HG03571 (cell line): ENCODE measurements around the gene BRAT1.

Source experiments
- ATAC-seq: cut with Tn5 transposase; IDR thresholded peaks from one replicate; pipeline ENCODE4 v1.9.1; 2021; ENCODE audit not compliant: unreplicated experiment

Gene BRAT1

DNA sequence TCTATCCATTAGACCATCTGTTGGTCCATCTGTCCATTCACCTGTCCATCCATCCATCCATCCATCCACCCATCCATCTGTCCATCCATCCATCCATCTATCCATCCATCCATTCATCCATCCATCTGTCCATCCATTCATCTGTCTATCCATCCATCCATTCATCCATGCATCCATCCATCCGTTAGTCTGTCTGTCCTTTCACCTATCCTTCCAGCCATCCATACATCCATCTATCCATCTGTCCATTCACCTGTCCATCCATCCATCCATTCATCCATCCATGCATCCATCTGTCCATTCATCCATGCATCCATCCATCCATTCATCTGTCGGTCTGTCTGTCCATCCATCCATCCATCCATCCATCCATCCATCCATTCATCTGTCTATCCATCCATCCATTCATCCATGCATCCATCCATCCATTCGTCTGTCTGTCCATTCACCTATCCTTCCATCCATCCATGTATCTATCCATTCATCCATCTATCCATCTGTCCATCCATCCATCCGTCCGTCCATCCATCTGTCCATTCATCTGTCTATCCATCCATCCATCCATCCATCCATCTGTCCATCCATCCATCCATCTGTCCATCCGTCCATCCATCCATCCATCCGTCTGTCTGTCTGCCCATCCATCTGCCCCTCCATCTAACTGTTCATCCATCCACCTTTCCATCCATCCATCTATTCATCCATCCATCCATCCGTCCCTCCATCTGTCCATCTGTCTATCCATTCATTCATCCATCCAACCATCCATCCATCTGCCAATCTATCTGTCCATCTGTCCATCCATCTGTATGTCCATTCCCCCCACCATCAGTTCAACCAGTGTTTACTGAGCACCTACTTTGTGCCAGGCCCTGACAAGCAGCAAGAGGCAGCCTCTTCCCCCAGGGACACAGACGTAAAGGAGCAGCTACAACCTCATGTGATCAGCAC lies 40.6 kb downstream of the BRAT1 start:
- ATAC-seq: no peak

- ATAC-seq: no peak
These were observed 41.6 kb downstream of the BRAT1 start for GRCh38 chr7:2513702-2514101.

GRCh38 chr7:2512713-2513112 lies 42.6 kb downstream of the BRAT1 start:
- ATAC-seq: no peak

DNA sequence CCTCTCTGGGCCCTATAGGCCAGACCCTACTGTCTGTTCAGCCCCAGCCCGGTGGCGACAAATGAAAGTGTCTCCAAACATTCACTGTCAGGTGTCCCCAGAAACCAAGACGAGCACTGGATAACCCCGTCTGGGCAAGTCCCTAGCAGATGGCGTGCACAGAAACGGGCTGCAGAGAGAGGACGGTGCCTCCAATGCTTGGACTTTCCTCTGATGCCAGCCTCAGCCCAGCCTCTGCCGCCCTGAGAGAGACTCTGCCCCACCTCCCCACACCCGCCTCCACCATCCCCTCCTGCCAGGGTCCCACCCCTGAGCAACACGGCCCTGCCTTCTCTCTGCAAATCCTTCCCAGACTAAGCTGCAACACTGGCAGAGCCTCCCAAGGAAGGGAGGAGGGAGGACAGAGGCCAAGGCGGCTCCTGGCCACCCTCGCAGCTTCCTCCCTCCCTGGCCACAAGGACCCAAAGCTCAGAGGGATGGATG lies 43.1 kb downstream of the BRAT1 start:
- no peak for ATAC-seq

DNA sequence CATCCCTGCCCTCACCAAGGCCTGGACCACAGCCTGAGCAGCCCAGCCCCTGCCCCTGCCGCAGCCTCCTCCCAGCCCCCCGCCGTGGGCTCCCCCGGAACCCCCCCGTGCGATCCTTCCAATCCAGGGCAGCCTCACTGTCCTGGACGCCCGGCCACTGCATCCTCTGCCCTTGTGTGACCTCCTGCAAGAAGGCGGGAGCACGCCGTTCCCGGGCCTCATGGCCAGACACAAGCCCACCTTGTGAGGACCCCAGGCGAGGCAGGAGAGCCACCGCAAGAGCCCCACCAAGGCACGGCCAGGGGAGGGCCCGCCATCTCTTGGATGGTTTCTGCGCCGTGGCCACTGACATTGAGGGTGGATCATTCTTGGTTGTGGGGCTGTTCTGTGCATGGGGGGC lies 43.6 kb downstream of the BRAT1 start:
- no peak for ATAC-seq

DNA sequence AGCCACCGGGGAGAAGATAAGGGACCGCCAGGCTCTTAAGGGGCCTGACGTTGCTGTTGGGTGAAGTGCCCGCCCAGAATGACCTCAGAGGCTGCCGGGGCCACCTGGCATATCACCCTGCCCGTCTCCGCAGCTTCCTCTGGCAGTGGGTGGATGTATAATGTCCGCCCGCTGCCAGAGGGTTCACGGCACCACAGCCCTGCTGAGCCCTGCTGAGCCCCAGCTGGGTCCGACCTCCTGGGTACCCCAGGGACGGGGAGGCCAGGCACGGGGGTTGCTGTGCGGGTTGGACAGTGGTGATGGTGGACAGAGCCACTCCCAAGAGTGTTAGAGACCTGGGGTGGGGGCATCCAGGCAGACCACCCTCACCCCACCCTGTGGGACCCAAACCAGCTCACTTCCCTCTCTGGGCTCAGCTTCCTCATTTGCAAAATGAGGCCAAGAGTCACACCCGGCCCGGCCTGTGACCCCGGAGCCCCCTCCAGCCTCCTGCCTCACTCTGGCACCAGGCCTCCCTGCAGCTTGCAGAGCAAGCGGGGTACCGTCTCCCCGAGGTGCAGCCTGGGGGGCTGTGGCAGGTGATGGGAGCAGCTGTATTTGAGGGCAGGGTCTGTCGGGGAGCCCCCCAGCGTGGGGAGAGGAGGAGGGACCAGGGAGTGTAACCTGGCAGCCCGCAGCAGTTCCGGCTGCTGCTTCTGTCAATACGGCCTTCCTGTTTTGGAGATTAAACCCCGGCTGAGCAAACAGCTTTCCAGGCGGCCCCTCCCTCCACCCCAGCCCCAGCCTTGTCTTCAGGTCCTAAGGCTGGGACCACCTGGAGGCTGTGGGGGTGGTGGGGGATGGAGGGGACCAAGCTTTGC lies 44.2 kb downstream of the BRAT1 start:
- no peak for ATAC-seq

GRCh38 chr7:2510130-2510776 lies 45.1 kb downstream of the BRAT1 start:
- ATAC-seq: no peak

GRCh38 chr7:2509298-2509906 lies 45.9 kb downstream of the BRAT1 start:
- no peak for ATAC-seq

- ATAC-seq: no peak
These were observed 46.8 kb downstream of the BRAT1 start for GRCh38 chr7:2508327-2509215.

DNA sequence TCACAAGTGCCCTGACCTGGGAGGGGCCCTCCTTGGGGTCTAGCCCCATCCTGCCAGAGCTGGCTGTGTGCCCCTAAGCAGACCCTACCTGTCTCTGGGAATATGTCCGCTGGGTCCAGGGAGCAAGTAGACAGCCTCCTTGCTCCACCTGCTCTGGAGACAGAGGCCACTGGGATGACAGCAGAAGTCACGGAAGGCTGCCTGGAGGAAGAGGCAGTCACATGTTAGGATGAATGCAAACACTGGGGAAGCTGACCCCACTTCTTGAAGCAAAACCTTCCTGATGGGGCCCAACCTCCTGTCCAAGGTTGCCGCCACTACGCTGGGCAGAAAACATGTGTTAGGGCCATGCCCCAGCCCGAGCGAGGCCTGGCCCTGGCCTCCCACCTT lies 47.4 kb downstream of the BRAT1 start:
- ATAC-seq: no peak

DNA sequence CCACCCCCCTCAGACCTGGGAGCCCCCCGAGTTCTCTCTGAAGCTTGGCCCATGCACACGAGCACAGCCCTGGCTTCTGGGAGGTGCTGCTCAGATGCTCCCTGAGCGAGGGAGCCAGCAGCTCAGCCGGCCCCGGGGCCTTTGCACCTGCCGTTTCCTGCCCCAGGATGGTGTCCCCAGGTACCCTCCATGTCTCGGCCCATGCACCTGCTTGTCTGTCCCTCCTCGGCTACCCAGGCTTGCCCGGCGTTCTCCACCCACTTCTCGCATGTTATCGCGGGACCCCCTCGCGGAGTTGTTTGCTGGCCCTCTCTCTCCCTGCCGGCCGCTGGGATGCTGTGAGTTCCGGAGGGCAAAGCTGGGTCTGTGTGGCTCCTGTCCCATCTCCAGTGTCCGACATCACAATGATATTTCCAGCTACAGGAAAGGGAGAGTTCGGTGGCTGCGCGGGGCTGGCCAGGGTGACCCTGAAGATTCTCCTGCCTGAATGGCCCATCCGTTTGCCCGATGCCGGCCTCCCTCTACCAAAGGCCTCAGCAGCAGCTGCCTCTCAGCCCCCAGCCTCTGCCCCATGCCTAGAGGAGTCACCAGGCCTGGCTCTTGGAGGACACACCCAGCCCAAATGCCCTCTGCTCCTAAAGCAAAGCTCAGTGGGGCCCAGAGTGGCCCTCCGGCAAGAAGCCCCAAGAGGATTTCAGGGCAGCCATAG lies 48.0 kb downstream of the BRAT1 start:
- ATAC-seq: no peak

- ATAC-seq: no peak
These were observed 49.9 kb downstream of the BRAT1 start for GRCh38 chr7:2505401-2505800.

GRCh38 chr7:2504889-2505375 lies 50.4 kb downstream of the BRAT1 start:
- no peak for ATAC-seq

GRCh38 chr7:2504128-2504888 lies 51.0 kb downstream of the BRAT1 start:
- no peak for ATAC-seq

DNA sequence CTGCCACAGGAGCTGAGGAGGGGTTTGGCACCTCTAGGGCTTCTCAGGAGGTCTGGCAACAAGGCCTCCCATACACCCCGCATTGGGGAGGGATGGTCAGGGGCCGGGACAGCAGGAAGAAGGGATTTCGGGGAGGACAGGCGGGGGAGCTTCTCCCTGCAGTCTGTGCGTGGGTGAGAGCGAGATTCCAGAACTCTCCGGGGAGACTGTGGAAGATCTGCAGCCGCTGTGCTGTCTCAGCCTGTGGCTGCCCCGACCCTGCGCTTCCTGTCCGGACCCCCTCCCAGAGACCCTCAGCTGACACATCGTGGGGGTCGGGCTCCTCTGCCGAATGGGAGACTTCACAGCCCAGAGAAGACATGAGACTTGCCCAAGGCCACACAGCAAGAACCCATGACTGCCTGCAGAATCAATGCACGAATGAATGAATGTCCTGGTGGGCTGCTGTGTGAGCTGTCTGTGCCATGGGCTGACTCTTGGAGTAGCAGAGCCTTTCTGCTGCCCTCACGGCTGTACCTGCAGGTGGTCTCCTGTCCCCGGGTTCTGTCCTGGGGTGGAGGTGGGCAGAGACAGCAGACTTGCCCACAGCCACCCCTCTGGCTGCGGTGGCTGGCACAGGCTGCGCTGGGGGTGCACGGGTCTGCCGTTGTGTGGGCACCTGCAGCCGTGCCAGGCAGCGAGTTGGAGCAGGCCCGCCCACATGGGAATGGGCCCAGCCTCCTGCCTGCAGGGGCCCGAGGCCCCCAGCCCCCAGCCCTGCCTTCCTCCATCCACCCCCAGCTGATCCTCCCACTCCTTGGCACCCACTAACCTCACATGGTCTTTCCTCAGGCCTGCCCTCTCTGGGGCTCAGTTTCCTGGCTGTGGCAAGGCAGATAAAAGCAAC lies 52.0 kb downstream of the BRAT1 start:
- ATAC-seq: no peak

DNA sequence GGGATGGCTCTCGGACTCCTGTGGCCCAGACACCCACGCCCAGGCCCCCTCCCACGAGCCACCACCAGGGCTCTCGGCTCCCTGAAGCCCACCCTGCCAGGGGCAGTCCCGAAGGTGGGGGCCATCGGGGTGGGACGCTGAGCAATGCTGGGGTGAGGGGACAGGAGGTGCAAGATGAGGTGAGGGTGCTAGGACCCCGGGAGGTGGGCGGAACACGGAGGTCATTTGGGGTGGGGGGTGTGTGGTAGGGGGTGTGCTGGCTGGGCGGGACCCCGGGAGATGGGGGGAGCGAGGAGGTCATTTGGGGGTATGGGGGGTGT lies 52.7 kb downstream of the BRAT1 start:
- ATAC-seq: no peak

DNA sequence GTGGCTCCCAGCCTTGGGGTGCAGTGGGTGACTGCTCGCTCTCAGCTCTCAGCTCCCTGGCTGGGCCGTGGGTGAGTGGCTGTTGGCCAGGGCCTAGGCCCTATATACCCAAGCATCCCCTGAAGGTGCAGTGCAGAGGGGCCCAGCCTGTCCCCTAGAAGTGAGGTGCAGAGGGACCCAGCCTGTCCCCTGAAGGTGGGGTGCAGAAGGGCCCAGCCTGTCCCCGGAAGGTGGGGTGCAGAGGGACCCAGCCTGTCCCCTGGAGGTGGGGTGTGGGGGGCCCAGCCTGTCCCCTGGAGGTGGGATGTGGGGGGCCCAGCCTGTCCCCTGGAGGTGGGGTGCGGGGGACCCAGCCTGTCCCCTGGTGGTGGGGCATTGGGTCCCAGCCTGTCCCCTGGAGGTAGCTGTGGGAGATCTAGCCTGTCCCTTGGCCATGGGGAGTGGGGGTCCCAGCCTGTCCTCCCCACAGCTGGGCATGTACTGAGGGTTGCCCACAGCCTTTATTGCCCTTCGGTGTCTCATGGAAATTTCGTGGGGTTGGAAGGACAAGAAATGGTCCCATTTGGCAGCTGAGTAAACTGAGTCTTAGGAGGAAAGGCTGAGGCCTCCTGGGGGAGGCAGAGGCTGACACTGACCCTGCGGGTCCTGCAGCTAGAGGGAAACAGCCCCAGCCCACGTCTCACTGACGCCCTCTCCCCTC lies 53.2 kb downstream of the BRAT1 start:
- no peak for ATAC-seq
